Globus pallidus (tissue), 1 donor: ENCODE results near the gene CXorf49B.

Source experiments
- DNase-seq: peaks from one replicate; pipeline ENCODE4 v3.0.0-alpha.2; 2015; ENCODE audit warnings: low spot score

CXorf49B gene

DNA sequence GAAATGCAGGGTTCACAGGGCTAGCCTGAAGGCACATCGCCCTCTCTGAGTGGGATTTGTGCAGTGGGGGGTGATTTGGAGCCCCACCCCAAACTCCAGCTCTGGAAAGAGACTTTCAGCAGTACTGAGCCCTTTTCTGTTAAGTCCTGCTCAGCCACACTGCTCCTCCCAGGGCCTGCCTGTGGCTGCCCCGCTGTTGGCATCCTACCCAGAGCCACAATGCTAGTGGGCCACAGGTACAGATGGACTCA lies 52.7 kb downstream of the CXorf49B start:
- DNase-seq = no peak
